H9 (cell line): ENCODE data around the gene NCKAP5L. TPM values are rescaled to one million over a fixed set of nuclear protein-coding genes. Genes with fewer than 3 reads are reported as not detected.

Source experiments
- DNase-seq: peaks from one replicate; pipeline ENCODE4 v3.0.0-alpha.2; 2017
- H2AFZ ChIP-seq: one replicate; pipeline ENCODE4 v1.6.1; 2013; ENCODE audit warnings: mild to moderate bottlenecking, low read length, control low read depth, moderate library complexity
- H2AK5ac ChIP-seq: 2 replicates; pipeline ENCODE4 v1.6.1; 2013; ENCODE audit warnings: low read length, control low read depth, mixed read lengths; ENCODE audit not compliant: insufficient read length
- H2BK120ac ChIP-seq: one replicate; pipeline ENCODE4 v1.6.1; 2013; ENCODE audit warnings: low read depth, mild to moderate bottlenecking, low read length, control low read depth, inconsistent platforms; ENCODE audit not compliant: poor library complexity, severe bottlenecking
- H2BK12ac ChIP-seq: 2 replicates; pipeline ENCODE4 v1.6.1; 2013; ENCODE audit warnings: low read length, control low read depth, mixed read lengths, low read depth; ENCODE audit not compliant: insufficient read length
- H2BK15ac ChIP-seq: 2 replicates; pipeline ENCODE4 v1.6.1; 2013; ENCODE audit warnings: low read depth, low read length, control low read depth
- H2BK20ac ChIP-seq: one replicate; pipeline ENCODE4 v1.6.1; 2013; ENCODE audit warnings: low read depth, mild to moderate bottlenecking, low read length, control low read depth, inconsistent platforms; ENCODE audit not compliant: poor library complexity, severe bottlenecking
- H2BK5ac ChIP-seq: 2 replicates; pipeline ENCODE4 v1.6.1; 2013; ENCODE audit warnings: low read length, control low read depth, mixed read lengths; ENCODE audit not compliant: insufficient read length
- H3K14ac ChIP-seq: 2 replicates; pipeline ENCODE4 v1.6.1; 2013; ENCODE audit warnings: low read length, control low read depth; ENCODE audit not compliant: insufficient read depth
- H3K18ac ChIP-seq: 2 replicates; pipeline ENCODE4 v1.6.1; 2013; ENCODE audit warnings: low read depth, mild to moderate bottlenecking, mixed read lengths, low read length, control low read depth; ENCODE audit not compliant: insufficient read length
- H3K23ac ChIP-seq: 2 replicates; pipeline ENCODE4 v1.6.1; 2013; ENCODE audit warnings: low read length, control low read depth, mixed read lengths, low read depth; ENCODE audit not compliant: insufficient read length
- H3K23me2 ChIP-seq: 2 replicates; pipeline ENCODE4 v1.6.1; 2013; ENCODE audit warnings: low read depth, mild to moderate bottlenecking, mixed read lengths, low read length, control low read depth; ENCODE audit not compliant: insufficient read length, poor library complexity, severe bottlenecking
- H3K27ac ChIP-seq: 2 replicates; pipeline ENCODE4 v1.5.1; 2013; ENCODE audit warnings: low read length, control low read depth, mixed read lengths, low read depth; ENCODE audit not compliant: insufficient read length
- H3K27me3 ChIP-seq: 2 replicates; pipeline ENCODE4 v1.6.1; 2013; ENCODE audit warnings: low read length, control low read depth, inconsistent platforms; ENCODE audit not compliant: insufficient read depth
- H3K4ac ChIP-seq: 2 replicates; pipeline ENCODE4 v1.6.1; 2013; ENCODE audit warnings: low read depth, mild to moderate bottlenecking, control low read depth, inconsistent platforms, low read length, moderate library complexity
- H3K4me1 ChIP-seq: 2 replicates; pipeline ENCODE4 v1.6.1; 2013; ENCODE audit warnings: low read length, control low read depth, inconsistent platforms; ENCODE audit not compliant: insufficient read depth
- H3K4me2 ChIP-seq: 2 replicates; pipeline ENCODE4 v1.6.1; 2013; ENCODE audit warnings: low read length, control low read depth, mixed read lengths; ENCODE audit not compliant: insufficient read length, insufficient read depth
- H3K56ac ChIP-seq: 2 replicates; pipeline ENCODE4 v1.6.1; 2013; ENCODE audit warnings: low read depth, mild to moderate bottlenecking, mixed read lengths, low read length, control low read depth; ENCODE audit not compliant: insufficient read length
- H3K79me1 ChIP-seq: 2 replicates; pipeline ENCODE4 v1.6.1; 2013; ENCODE audit warnings: low read depth, mild to moderate bottlenecking, moderate library complexity, low read length, control low read depth, inconsistent platforms; ENCODE audit not compliant: insufficient read depth, poor library complexity, severe bottlenecking
- H3K79me2 ChIP-seq: 2 replicates; pipeline ENCODE4 v1.6.1; 2013; ENCODE audit warnings: low read length, control low read depth, inconsistent platforms; ENCODE audit not compliant: insufficient read depth
- H3K9ac ChIP-seq: 2 replicates; pipeline ENCODE4 v1.6.1; 2013; ENCODE audit warnings: low read length, control low read depth, mixed read lengths; ENCODE audit not compliant: insufficient read length; ENCODE audit errors: extremely low read depth
- H3K9me3 ChIP-seq: one replicate; pipeline ENCODE4 v1.6.1; 2013; ENCODE audit warnings: low read depth, low read length, inconsistent platforms; ENCODE audit not compliant: control insufficient read depth
- H3T11ph ChIP-seq: one replicate; pipeline ENCODE4 v1.6.1; 2013; ENCODE audit warnings: mild to moderate bottlenecking, low read length, control low read depth, inconsistent platforms
- H4K20me1 ChIP-seq: one replicate; pipeline ENCODE4 v1.6.1; 2013; ENCODE audit not compliant: control insufficient read depth, insufficient read length, insufficient read depth
- H4K5ac ChIP-seq: 2 replicates; pipeline ENCODE4 v1.6.1; 2013; ENCODE audit warnings: low read depth, mild to moderate bottlenecking, mixed read lengths, low read length, control low read depth; ENCODE audit not compliant: insufficient read length
- H4K8ac ChIP-seq: replicated peaks from 2 replicates; pipeline ENCODE4 v1.6.1; 2013; ENCODE audit warnings: low read length, control low read depth, mixed read lengths, low read depth; ENCODE audit not compliant: insufficient read length
- H4K91ac ChIP-seq: 2 replicates; pipeline ENCODE4 v1.6.1; 2013; ENCODE audit warnings: low read depth, mild to moderate bottlenecking, moderate library complexity, mixed read lengths, low read length, control low read depth; ENCODE audit not compliant: insufficient read length
- H3K27ac Mint-ChIP-seq, 3 experiments: 2 replicates in 2 of 3; 3 replicates in 1 of 3; pipeline ENCODE4 v1.8.0; 2020 to 2021; ENCODE audit warnings: mixed read lengths in 3 of 3, mild to moderate bottlenecking in 1 of 3, moderate library complexity in 1 of 3
- H3K27me3 Mint-ChIP-seq: 2 replicates; pipeline ENCODE4 v1.8.0; 2021; ENCODE audit warnings: low read depth, mild to moderate bottlenecking, moderate library complexity, mixed read lengths
- H3K36me3 Mint-ChIP-seq, 3 experiments: 2 replicates in 2 of 3; 3 replicates in 1 of 3; pipeline ENCODE4 v1.8.0; 2020 to 2021; ENCODE audit warnings: low read depth in 3 of 3, mixed read lengths in 3 of 3; ENCODE audit not compliant: insufficient read depth in 1 of 3
- H3K4me1 Mint-ChIP-seq, 2 experiments: 2 replicates each; pipeline ENCODE4 v1.8.0; 2020; ENCODE audit warnings: mixed read lengths in 2 of 2
- H3K4me3 Mint-ChIP-seq, 2 experiments: 2 replicates in 1 of 2; 3 replicates in 1 of 2; pipeline ENCODE4 v1.8.0; 2020 to 2021; ENCODE audit warnings: mild to moderate bottlenecking in 2 of 2, mixed read lengths in 2 of 2, moderate library complexity in 1 of 2
- H3K9me3 Mint-ChIP-seq, 2 experiments: 2 replicates in 1 of 2; 3 replicates in 1 of 2; pipeline ENCODE4 v1.8.0; 2020; ENCODE audit warnings: mild to moderate bottlenecking in 2 of 2, mixed read lengths in 2 of 2, moderate library complexity in 1 of 2
- WGBS: extraction: QIAGEN DNeasy Blood & Tissue Kit; methylation state at CpG from one replicate; pipeline ENCODE4 v1.1.7; 2013; ENCODE audit warnings: missing lambda C conversion rate, low lambda C conversion rate, mixed read lengths; ENCODE audit not compliant: insufficient read length; ENCODE audit errors: extremely low coverage; 5-methylcytosine and 5-hydroxymethylcytosine counted together
- total RNA-seq: library from RNA; stranded (reverse); gene quantifications from 2 replicates; pipeline ENCODE4 v1.2.1, GENCODE V29; 2021
- TF ChIP-seq, protein P1 (sequence below): fragments of 200-600 bp; sonication (generic); conservative IDR thresholded peaks from 3 replicates; pipeline ENCODE4 v1.8.0; 2021; ENCODE audit warnings: antibody characterized with exemption, mild to moderate bottlenecking

NCKAP5L gene
- total RNA-seq, 1 experiment from 2014 or later = 27.7 TPM

DNA sequence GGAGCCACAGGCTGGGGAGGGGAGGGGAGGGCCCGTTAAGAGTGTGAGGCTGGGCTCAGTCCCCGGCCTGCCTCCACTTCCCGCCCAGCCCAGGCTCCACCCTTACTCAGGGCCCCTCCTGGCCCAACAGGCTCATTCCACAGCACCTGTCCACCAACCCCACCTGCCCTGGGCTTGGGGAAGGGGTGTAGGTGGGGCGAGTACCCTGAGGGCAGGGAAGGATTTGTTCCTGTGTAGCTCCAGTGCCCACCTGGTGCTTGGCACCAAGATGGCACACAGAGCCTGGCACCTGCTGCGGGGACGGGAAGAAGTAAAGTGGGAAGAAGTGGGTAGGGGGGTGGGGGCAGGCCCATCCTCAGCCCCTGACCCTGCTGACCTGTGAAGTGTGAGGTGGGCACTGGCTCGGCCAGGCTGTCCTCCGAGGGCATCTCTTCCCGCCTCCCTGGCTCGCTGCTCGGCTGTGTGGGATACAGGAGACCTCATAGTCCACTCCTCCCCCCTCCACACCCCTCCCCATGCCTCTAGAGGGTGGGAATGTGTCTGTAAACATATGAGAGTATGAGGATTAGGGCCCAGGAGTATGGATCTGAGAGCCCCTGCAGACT is 35.1 kb downstream of the NCKAP5L start:
- Histone ChIP-seq H3K18ac (no peak overlapping the region), H2BK12ac (no peak overlapping the region), H3K56ac (no peak overlapping the region), H2BK15ac (no peak overlapping the region), H3K9me3 (no peaks in the 10 kb centered on the region), H2BK5ac (no peak overlapping the region), H3K79me1 (no peaks in the 10 kb centered on the region), H3K23me2 (no peaks in the 10 kb centered on the region), H3K4me2 (no peak overlapping the region), H3K27me3 (no peaks in the 10 kb centered on the region), H2AK5ac (no peak overlapping the region), H2BK20ac (no peak overlapping the region), H3K9ac (no peak overlapping the region), H4K20me1 (no peaks in the 10 kb centered on the region), H3K14ac (no peak overlapping the region; the same call in 1 of the 2 replicates), H4K5ac (no peak overlapping the region), H3K27ac (no peak overlapping the region), H3T11ph (no peak overlapping the region), H3K4ac (no peak overlapping the region), H2AFZ (no peak overlapping the region), H3K23ac (no peak overlapping the region), H3K4me1 (no peaks in the 10 kb centered on the region; the same call in 1 of the 2 replicates), H2BK120ac (no peak overlapping the region), H3K79me2 (no peaks in the 10 kb centered on the region), H4K91ac (no peak overlapping the region), H4K8ac (no peak overlapping the region)
- Mint-ChIP-seq H3K4me1 (peaks cover 5 to 11% of the 10 kb centered on the region in 2 experiments), H3K27ac (no peak overlapping the region), H3K27me3 (no peaks in the 10 kb centered on the region), H3K9me3 (peaks cover 0 to 2% of the 10 kb centered on the region in 2 experiments; a peak in 1 of 5 replicates), H3K36me3 (peaks cover 0 to 12% (median 3%) of the 10 kb centered on the region in 3 experiments; a peak in 5 of 7 replicates), H3K4me3 (no peak overlapping the region)
- WGBS = no CpG with 5 or more reads among the region's 11 CpGs
- TF ChIP-seq, protein P1, sequence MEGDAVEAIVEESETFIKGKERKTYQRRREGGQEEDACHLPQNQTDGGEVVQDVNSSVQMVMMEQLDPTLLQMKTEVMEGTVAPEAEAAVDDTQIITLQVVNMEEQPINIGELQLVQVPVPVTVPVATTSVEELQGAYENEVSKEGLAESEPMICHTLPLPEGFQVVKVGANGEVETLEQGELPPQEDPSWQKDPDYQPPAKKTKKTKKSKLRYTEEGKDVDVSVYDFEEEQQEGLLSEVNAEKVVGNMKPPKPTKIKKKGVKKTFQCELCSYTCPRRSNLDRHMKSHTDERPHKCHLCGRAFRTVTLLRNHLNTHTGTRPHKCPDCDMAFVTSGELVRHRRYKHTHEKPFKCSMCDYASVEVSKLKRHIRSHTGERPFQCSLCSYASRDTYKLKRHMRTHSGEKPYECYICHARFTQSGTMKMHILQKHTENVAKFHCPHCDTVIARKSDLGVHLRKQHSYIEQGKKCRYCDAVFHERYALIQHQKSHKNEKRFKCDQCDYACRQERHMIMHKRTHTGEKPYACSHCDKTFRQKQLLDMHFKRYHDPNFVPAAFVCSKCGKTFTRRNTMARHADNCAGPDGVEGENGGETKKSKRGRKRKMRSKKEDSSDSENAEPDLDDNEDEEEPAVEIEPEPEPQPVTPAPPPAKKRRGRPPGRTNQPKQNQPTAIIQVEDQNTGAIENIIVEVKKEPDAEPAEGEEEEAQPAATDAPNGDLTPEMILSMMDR = no peak
- DNase-seq = no peak
